A673 (cell line): ENCODE results near the gene CPZ. TPM values are rescaled to one million over a fixed set of nuclear protein-coding genes. Genes with fewer than 3 reads are reported as not detected.

Experiments used
- BruUV-seq: library from RNA; stranded (reverse); fragments of 400-500 nt; replicated peaks from 2 replicates; lab custom pipeline; 2021; lab: Mats Ljungman, UMichigan
- CTCF ChIA-PET: fragments of 300-600 bp; sonication (Branson Sonifier 250); formaldehyde crosslinking; loops from one replicate; lab custom pipeline; 2022; ENCODE audit warnings: antibody characterized with exemption; lab: Charles Lee
- POLR2A ChIA-PET: fragments of 300-600 bp; sonication (Branson Sonifier 250); formaldehyde crosslinking; loops from one replicate; lab custom pipeline; 2022; ENCODE audit warnings: antibody characterized with exemption; ENCODE audit not compliant: low non-redundant PET; lab: Charles Lee
- DNase-seq: peaks from one replicate; pipeline ENCODE4 v3.0.0-alpha.2; 2015; ENCODE audit warnings: low spot score
- H3K27ac ChIP-seq: fragments of 200-600 bp; sonication (generic); 2 replicates; pipeline ENCODE4 v1.5.1; 2016; ENCODE audit warnings: mixed run types, low read depth, mild to moderate bottlenecking, mixed read lengths, antibody characterized with exemption, low read length; ENCODE audit not compliant: poor library complexity, severe bottlenecking
- H3K27me3 ChIP-seq: fragments of 200-600 bp; sonication (generic); replicated peaks from 2 replicates; pipeline ENCODE4 v1.6.1; 2017; ENCODE audit warnings: mixed run types, low read depth, mild to moderate bottlenecking, mixed read lengths, antibody characterized with exemption, low read length; ENCODE audit not compliant: insufficient read depth, poor library complexity
- H3K36me3 ChIP-seq: fragments of 200-600 bp; sonication (generic); 2 replicates; pipeline ENCODE4 v1.6.1; 2016; ENCODE audit warnings: mixed run types, mild to moderate bottlenecking, mixed read lengths, antibody characterized with exemption, low read length; ENCODE audit not compliant: insufficient read depth, poor library complexity, severe bottlenecking
- H3K4me1 ChIP-seq: fragments of 200-600 bp; sonication (generic); 2 replicates; pipeline ENCODE4 v1.6.1; 2017; ENCODE audit warnings: mixed run types, mild to moderate bottlenecking, mixed read lengths, antibody characterized with exemption, low read length; ENCODE audit not compliant: insufficient read depth, poor library complexity, severe bottlenecking
- H3K4me3 ChIP-seq: fragments of 200-600 bp; sonication (generic); 2 replicates; pipeline ENCODE4 v1.5.1; 2016; ENCODE audit warnings: low read depth, mixed run types, mild to moderate bottlenecking, mixed read lengths, low read length; ENCODE audit not compliant: poor library complexity, severe bottlenecking
- H3K9me3 ChIP-seq: fragments of 200-600 bp; sonication (generic); 2 replicates; pipeline ENCODE4 v1.6.1; 2016; ENCODE audit warnings: mixed run types, low read depth, mild to moderate bottlenecking, mixed read lengths, antibody characterized with exemption, low read length; ENCODE audit not compliant: poor library complexity, severe bottlenecking
- CTCF ChIP-seq: fragments of 300-800, 200-600 bp; sonication (generic); conservative IDR thresholded peaks from 2 replicates; pipeline ENCODE4 v1.5.1; 2017; ENCODE audit warnings: low read depth, mild to moderate bottlenecking, antibody characterized with exemption, low read length, moderate library complexity, mixed read lengths
- EZH2 ChIP-seq: fragments of 200-600 bp; sonication (generic); IDR thresholded peaks from 2 replicates; pipeline ENCODE4 v1.6.1; 2017; ENCODE audit warnings: borderline replicate concordance, low read depth, mild to moderate bottlenecking, mixed read lengths, antibody characterized with exemption, low read length; ENCODE audit not compliant: poor library complexity, severe bottlenecking
- intact Hi-C: fragments of 100-400 bp; cut with micrococcal nuclease; formaldehyde crosslinking; loops from one replicate; pipeline ENCODE4 v1.10.0; 2022; ENCODE audit not compliant: unreplicated experiment
- total RNA-seq: library from RNA; stranded (reverse); gene quantifications from 2 replicates; pipeline ENCODE4 v1.2.3, GENCODE V29; 2021

The CPZ gene
- total RNA-seq, 1 experiment from 2014 or later, result 0.34 TPM

GRCh38 chr4:8559011-8559410 lies 33.6 kb upstream of the CPZ start:
- no peaks in the 10 kb centered on the region for H3K36me3 ChIP-seq
- no TSS peak for BruUV-seq
- H3K4me3 ChIP-seq, result no peak overlapping the region
- intact Hi-C loops, result no loop called here
- TF ChIP-seq EZH2, result no peak
- no peak for TF ChIP-seq CTCF
- no peaks in the 10 kb centered on the region for H3K9me3 ChIP-seq
- H3K27ac ChIP-seq, result no peak overlapping the region
- POLR2A ChIA-PET, result no interaction called here
- H3K27me3 ChIP-seq, result no peaks in the 10 kb centered on the region
- CTCF ChIA-PET, result no interaction called here
- DNase-seq, result no peak
- H3K4me1 ChIP-seq, result no peaks in the 10 kb centered on the region

DNA sequence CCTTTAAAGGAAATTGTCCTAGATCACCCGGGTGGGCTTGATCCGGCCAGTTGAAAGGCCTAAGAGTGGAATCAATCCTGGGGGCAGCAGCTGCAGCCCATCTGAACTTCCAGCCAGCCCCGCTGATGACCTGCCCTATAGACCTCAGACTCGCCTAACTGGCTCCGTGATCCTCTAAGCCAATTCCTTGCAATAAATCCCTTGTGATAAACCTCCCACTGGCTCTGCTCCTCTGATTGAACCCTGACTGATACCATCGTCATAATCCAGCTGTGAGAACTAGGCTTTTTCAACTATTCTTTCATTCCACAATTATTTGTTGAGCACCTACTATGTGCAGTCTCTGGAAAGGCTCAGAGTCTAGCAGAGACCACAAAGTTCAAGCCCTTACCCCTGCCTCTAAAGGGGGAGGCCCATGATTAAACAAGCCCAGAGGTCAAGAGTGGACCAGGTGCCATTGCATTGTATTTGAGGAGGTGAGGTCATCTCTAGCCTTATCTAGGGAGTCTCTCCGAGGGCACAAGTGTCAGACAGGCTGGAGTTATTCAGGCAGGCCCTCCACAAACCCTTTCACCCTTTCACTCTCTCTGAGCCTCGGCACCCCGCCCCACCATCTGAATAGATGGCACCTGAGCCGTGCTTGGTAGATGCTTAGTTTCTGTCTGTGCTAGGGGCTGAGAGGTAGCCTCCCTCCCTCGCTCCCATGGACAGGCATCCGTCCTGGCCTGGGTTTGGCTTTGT lies 32.9 kb upstream of the CPZ start:
- H3K36me3 ChIP-seq, result no peaks in the 10 kb centered on the region
- ChIA-PET POLR2A (no interaction called here), CTCF (no interaction called here)
- no peak overlapping the region for H3K27ac ChIP-seq
- no peak for DNase-seq
- BruUV-seq, result no TSS peak
- H3K4me1 ChIP-seq, result no peaks in the 10 kb centered on the region
- no peak for TF ChIP-seq CTCF
- no peak for TF ChIP-seq EZH2
- intact Hi-C loops, result no loop called here
- H3K4me3 ChIP-seq, result no peak overlapping the region
- H3K9me3 ChIP-seq, result no peaks in the 10 kb centered on the region
- no peaks in the 10 kb centered on the region for H3K27me3 ChIP-seq

GRCh38 chr4:8560265-8561047 lies 32.1 kb upstream of the CPZ start:
- ChIA-PET CTCF (interaction anchor here (0.7 kb wide), 1 partner anchor 29 kb away, joined by 4 read pairs; no protein-coding TSS in a partner anchor), POLR2A (no interaction called here)
- H3K4me3 ChIP-seq, result no peak overlapping the region
- H3K4me1 ChIP-seq, result no peaks in the 10 kb centered on the region
- TF ChIP-seq EZH2 (no peak), CTCF (no peak)
- BruUV-seq, result no TSS peak
- intact Hi-C loops, result no loop called here
- no peaks in the 10 kb centered on the region for H3K27me3 ChIP-seq
- no peak for DNase-seq
- H3K27ac ChIP-seq, result no peak overlapping the region
- no peaks in the 10 kb centered on the region for H3K36me3 ChIP-seq
- no peaks in the 10 kb centered on the region for H3K9me3 ChIP-seq
